Aorta (tissue), 5 donors: Measurements from ENCODE around the gene ACTRT2. TPM values are rescaled to one million over a fixed set of nuclear protein-coding genes. Genes with fewer than 3 reads are reported as not detected.

Experiments
- ATAC-seq: fragments of 200-7000 bp; cut with Tn5 transposase; one replicate; pipeline ENCODE4 v1.9.1; 2022; ENCODE audit warnings: moderate library complexity; ENCODE audit not compliant: low FRiP score
- DNase-seq, 2 donors: peaks; one replicate each; pipeline ENCODE4 v3.0.0-alpha.2; 2020
- H3K27ac ChIP-seq, 2 donors: one replicate each; pipeline ENCODE4 v1.5.1; 2013; ENCODE audit warnings: low read length in 2 of 2, mild to moderate bottlenecking in 2 of 2, moderate library complexity in 2 of 2, control low read depth in 1 of 2, inconsistent platforms in 1 of 2, low read depth in 1 of 2
- H3K27me3 ChIP-seq, 2 donors: one replicate each; pipeline ENCODE4 v1.6.1; 2013; ENCODE audit warnings: control low read depth in 1 of 2, low read length in 1 of 2, mild to moderate bottlenecking in 1 of 2, moderate library complexity in 1 of 2; ENCODE audit not compliant: insufficient read depth in 2 of 2, control insufficient read depth in 1 of 2
- H3K36me3 ChIP-seq, 2 donors: one replicate each; pipeline ENCODE4 v1.6.1; 2013; ENCODE audit warnings: control low read depth in 1 of 2, low read length in 1 of 2, mild to moderate bottlenecking in 1 of 2; ENCODE audit not compliant: insufficient read depth in 2 of 2, control insufficient read depth in 1 of 2
- H3K4me1 ChIP-seq, 2 donors: one replicate each; pipeline ENCODE4 v1.6.1; 2013; ENCODE audit warnings: low read length in 2 of 2, control low read depth in 1 of 2, mild to moderate bottlenecking in 1 of 2, moderate library complexity in 1 of 2; ENCODE audit not compliant: insufficient read depth in 2 of 2, control insufficient read depth in 1 of 2
- H3K4me3 ChIP-seq, 2 donors: one replicate each; pipeline ENCODE4 v1.5.1; 2013; ENCODE audit warnings: low read length in 2 of 2, control low read depth in 1 of 2, mild to moderate bottlenecking in 1 of 2
- H3K9me3 ChIP-seq: one replicate; pipeline ENCODE4 v1.6.1; 2013; ENCODE audit warnings: mild to moderate bottlenecking, low read length; ENCODE audit not compliant: control insufficient read depth
- WGBS, 2 donors: extraction: QIAGEN DNeasy Blood & Tissue Kit; methylation state at CpG; one replicate each; pipeline ENCODE4 v1.1.7; 2013; 5-methylcytosine and 5-hydroxymethylcytosine counted together
- intact Hi-C, 2 donors: fragments of 100-400 bp; cut with DNase I; formaldehyde crosslinking; loops; one replicate each; pipeline versions ENCODE4 v1.14.2 to v1.15.0; 2022
- polyA plus RNA-seq, 2 donors: library from polyadenylated mRNA; stranded (reverse); fragments of 200-250 nt; gene quantifications; one replicate each; pipeline ENCODE4 v1.2.3, GENCODE V29; 2013
- total RNA-seq, 2 donors: library from RNA; stranded (reverse); fragmentation: NEBNext Ultra II Directional; extraction: Animal tissue kit (Norgen Biotek cat#: 25700); gene quantifications; one replicate each; pipeline ENCODE4 v1.2.1, GENCODE V29; 2021
- donor health status: healthy with polysubstance abuse.
- donor health status: Bipolar disorder and iron deficiency.
- donor health status: DM: no; HTN: no; CAD: no.
- donor health status: DM: no; HTN: no; CAD: no.
- donor health status: DM: yes; HTN: yes; CAD: no.

ACTRT2 gene
- total and polyA plus RNA-seq, 4 donors: not detected

GRCh38 chr1:3004285-3005205 is 16.7 kb upstream of the ACTRT2 start:
- ATAC-seq: no peak
- Histone ChIP-seq H3K4me3 (no peak overlapping the region), H3K36me3 (no peaks in the 10 kb centered on the region), H3K27ac (peak overlapping the region in 1 of 2 donors; percentile 74), H3K4me1 (peaks cover 0 to 3% of the 10 kb centered on the region in 2 donors), H3K27me3 (no peaks in the 10 kb centered on the region), H3K9me3 (no peaks in the 10 kb centered on the region)
- WGBS, 2 donors: 63 to 69% methylated on average over 20 of the region's 20 CpGs
- intact Hi-C loops: loop anchor here in 1 of 2 donors (5.0 kb wide), 1 partner anchor 77 kb away; no protein-coding TSS in a partner anchor
- DNase-seq: peak; percentile 45 to 66

GRCh38 chr1:3005771-3006170 is 15.5 kb upstream of the ACTRT2 start:
- peak overlapping the region in 1 of 2 donors; percentile 74 for H3K27ac ChIP-seq
- peak; percentile 55 for ATAC-seq
- H3K4me3 ChIP-seq: no peak overlapping the region
- H3K9me3 ChIP-seq: no peaks in the 10 kb centered on the region
- H3K4me1 ChIP-seq: peaks cover 0 to 3% of the 10 kb centered on the region in 2 donors
- DNase-seq: peak; percentile 74 to 86
- no peaks in the 10 kb centered on the region for H3K36me3 ChIP-seq
- H3K27me3 ChIP-seq: no peaks in the 10 kb centered on the region
- WGBS, 2 donors: 5 to 7% methylated on average over 8 of the region's 8 CpGs
- intact Hi-C loops: no loop called here

- Histone ChIP-seq H3K36me3 (no peaks in the 10 kb centered on the region), H3K27ac (no peak overlapping the region), H3K27me3 (no peaks in the 10 kb centered on the region), H3K4me3 (no peak overlapping the region), H3K4me1 (peaks cover 0 to 3% of the 10 kb centered on the region in 2 donors), H3K9me3 (no peaks in the 10 kb centered on the region)
- ATAC-seq (no peak), DNase-seq (no peak)
- 91 to 96% methylated on average over 4 of the region's 4 CpGs for WGBS, 2 donors
- intact Hi-C loops: no loop called here
These were observed 13.7 kb upstream of the ACTRT2 start for GRCh38 chr1:3007298-3008147.

DNA sequence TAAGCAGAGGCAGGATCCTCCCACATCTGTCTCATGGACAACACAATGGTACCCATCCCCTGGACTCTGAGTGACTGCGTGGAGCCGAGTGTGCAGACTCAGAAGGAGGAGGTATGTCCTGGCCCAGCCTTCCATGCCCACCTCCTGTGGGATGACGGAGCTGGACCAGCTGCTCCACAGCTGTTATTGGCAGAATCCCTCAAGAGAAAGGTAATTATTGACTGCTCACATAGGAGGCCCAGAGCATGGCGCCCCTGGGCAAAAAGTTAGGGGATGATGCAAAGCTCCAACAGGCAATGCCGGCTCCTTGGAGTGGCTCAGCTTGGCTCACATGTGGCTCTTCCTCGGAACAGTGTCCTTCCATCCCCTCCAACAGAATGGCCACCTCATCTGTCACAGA is 12.2 kb upstream of the ACTRT2 start:
- 97% methylated on average over 6 of the region's 6 CpGs for WGBS, 2 donors
- H3K36me3 ChIP-seq: no peaks in the 10 kb centered on the region
- H3K9me3 ChIP-seq: no peaks in the 10 kb centered on the region
- no peak overlapping the region for H3K27ac ChIP-seq
- no peak overlapping the region for H3K4me3 ChIP-seq
- ATAC-seq (no peak), DNase-seq (no peak)
- intact Hi-C loops: no loop called here
- peaks cover 0 to 3% of the 10 kb centered on the region in 2 donors for H3K4me1 ChIP-seq
- no peaks in the 10 kb centered on the region for H3K27me3 ChIP-seq

GRCh38 chr1:3009556-3009955 is 11.7 kb upstream of the ACTRT2 start:
- H3K27ac ChIP-seq: no peak overlapping the region
- intact Hi-C loops: no loop called here
- H3K27me3 ChIP-seq: no peaks in the 10 kb centered on the region
- H3K4me1 ChIP-seq: peaks cover 0 to 3% of the 10 kb centered on the region in 2 donors
- ATAC-seq (no peak), DNase-seq (no peak)
- H3K9me3 ChIP-seq: no peaks in the 10 kb centered on the region
- WGBS, 2 donors: 97 to 98% methylated on average over 2 of the region's 2 CpGs
- H3K36me3 ChIP-seq: no peaks in the 10 kb centered on the region
- H3K4me3 ChIP-seq: no peak overlapping the region

DNA sequence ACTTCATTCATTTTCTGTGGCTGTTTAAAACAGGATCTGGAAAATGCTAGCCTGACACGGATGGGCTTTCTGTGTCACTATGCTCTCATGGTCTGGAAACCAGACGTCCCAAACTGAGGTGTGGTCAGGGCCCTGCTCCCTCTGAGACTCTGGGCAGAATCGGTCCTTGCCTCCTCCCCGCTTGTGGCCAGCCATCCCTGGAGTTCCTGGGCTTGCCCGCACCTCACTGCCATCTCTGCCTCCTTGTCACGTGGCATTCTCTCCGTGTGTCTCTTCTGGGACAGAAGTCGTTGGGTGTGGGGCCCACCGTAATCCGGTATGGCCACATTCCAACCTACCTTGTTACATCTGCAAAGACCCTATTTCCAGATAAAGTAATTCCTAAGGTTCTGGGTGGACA is 10.1 kb upstream of the ACTRT2 start:
- no peak for ATAC-seq
- H3K4me3 ChIP-seq: no peak overlapping the region
- DNase-seq: no peak
- 95 to 97% methylated on average over 10 of the region's 10 CpGs for WGBS, 2 donors
- H3K27me3 ChIP-seq: no peaks in the 10 kb centered on the region
- no peaks in the 10 kb centered on the region for H3K36me3 ChIP-seq
- intact Hi-C loops: loop anchor here (5.0 kb wide), 4 partner anchors 56 to 416 kb away; partner anchors contain the start of gene PRDM16 (in 1 of the 2)
- no peaks in the 10 kb centered on the region for H3K4me1 ChIP-seq
- H3K9me3 ChIP-seq: no peaks in the 10 kb centered on the region
- H3K27ac ChIP-seq: no peak overlapping the region

- intact Hi-C loops: loop anchor here (5.0 kb wide), 4 partner anchors 55 to 415 kb away; partner anchors contain the start of gene PRDM16 (in 1 of the 2)
- Histone ChIP-seq H3K4me3 (no peak overlapping the region), H3K27ac (no peak overlapping the region), H3K36me3 (no peaks in the 10 kb centered on the region), H3K4me1 (no peaks in the 10 kb centered on the region), H3K27me3 (no peaks in the 10 kb centered on the region), H3K9me3 (no peaks in the 10 kb centered on the region)
- DNase-seq (peak in 1 of 2 donors; percentile 74), ATAC-seq (no peak)
- WGBS, 2 donors: 50 to 53% methylated on average over 46 of the region's 46 CpGs
These were observed 9.4 kb upstream of the ACTRT2 start for GRCh38 chr1:3011631-3012455.
